Spinal cord (tissue), 10 donors: ENCODE data around the gene FBXL4. TPM values are rescaled to one million over a fixed set of nuclear protein-coding genes. Genes with fewer than 3 reads are reported as not detected.
"Not testable (repeated sequence)": the region's sequence is repeated elsewhere in the genome, so short reads cannot be mapped to it uniquely, and the experiment has no call there.

Experiments
- DNase-seq, 6 donors: peaks; one replicate each; pipeline versions ENCODE4 v3.0.0 to v3.0.0-alpha.2; 2013 to 2015; ENCODE audit warnings: low spot score in 6 of 6, low read depth in 4 of 6
- H3K27ac ChIP-seq: one replicate; pipeline ENCODE4 v1.5.1; 2013; ENCODE audit warnings: low read depth, low read length, control low read depth
- H3K27me3 ChIP-seq: one replicate; pipeline ENCODE4 v1.6.1; 2013; ENCODE audit warnings: low read length; ENCODE audit not compliant: control insufficient read depth, insufficient read depth
- H3K36me3 ChIP-seq: one replicate; pipeline ENCODE4 v1.6.1; 2013; ENCODE audit warnings: low read length; ENCODE audit not compliant: control insufficient read depth, insufficient read depth
- H3K4me1 ChIP-seq: one replicate; pipeline ENCODE4 v1.6.1; 2013; ENCODE audit warnings: low read length; ENCODE audit not compliant: control insufficient read depth, insufficient read depth
- H3K4me3 ChIP-seq: one replicate; pipeline ENCODE4 v1.5.1; 2013; ENCODE audit warnings: low read depth, low read length, control low read depth
- H3K9me3 ChIP-seq: one replicate; pipeline ENCODE4 v1.6.1; 2013; ENCODE audit warnings: low read length; ENCODE audit not compliant: control insufficient read depth, insufficient read depth
- WGBS: methylation state at CpG from one replicate; pipeline ENCODE4 v1.1.5; 2013; ENCODE audit warnings: missing lambda C conversion rate; ENCODE audit not compliant: insufficient coverage; 5-methylcytosine and 5-hydroxymethylcytosine counted together
- polyA plus RNA-seq, 2 donors: library from polyadenylated mRNA; unstranded; fragments of 120-200 nt; gene quantifications; one replicate each; pipeline ENCODE4 v1.2.1, GENCODE V29; 2013; ENCODE audit not compliant: insufficient read length in 2 of 2
- total RNA-seq, 2 donors: library from RNA; depleted of rRNA in 1 of 2; stranded (reverse); fragments of 120-200 nt in 1 of 2; fragments of >200 nt in 1 of 2; gene quantifications; one replicate each; pipeline versions ENCODE4 v1.2.3 to v1.2.4, GENCODE V29; 2013 to 2014
- donor health status: healthy.

Gene FBXL4
- total and polyA plus RNA-seq, 4 donors, result 10.5 to 35.4 (median 17.1) TPM

DNA sequence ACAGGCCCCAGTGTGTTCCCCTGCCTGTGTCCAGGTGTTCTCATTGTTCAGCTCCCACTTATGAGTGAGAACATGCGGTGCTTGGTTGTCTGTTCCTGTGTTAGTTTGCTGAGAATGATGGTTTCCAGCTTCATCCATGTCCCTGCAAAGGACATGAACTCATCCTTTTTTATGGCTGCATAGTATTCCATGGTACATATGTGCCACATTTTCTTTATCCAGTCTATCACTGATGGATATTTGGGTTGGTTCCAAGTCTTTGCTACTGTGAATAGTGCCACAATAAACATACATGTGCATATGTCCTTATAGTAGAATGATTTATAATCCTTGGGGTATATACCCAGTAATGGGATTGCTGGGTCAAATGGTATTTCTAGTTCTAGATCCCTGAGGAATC, 41.4 kb downstream of the FBXL4 start:
- H3K36me3 ChIP-seq, H3K27ac ChIP-seq, H3K9me3 ChIP-seq, H3K4me1 ChIP-seq, H3K27me3 ChIP-seq, DNase-seq, H3K4me3 ChIP-seq: not testable (repeated sequence)
- WGBS, result no CpG with 5 or more reads among the region's 1 CpG

- Histone ChIP-seq H3K27me3 (no peaks in the 10 kb centered on the region), H3K36me3 (peaks cover 2% of the 10 kb centered on the region), H3K9me3 (no peaks in the 10 kb centered on the region), H3K27ac (no peak overlapping the region), H3K4me3 (no peak overlapping the region), H3K4me1 (no peaks in the 10 kb centered on the region)
- no peak for DNase-seq
- WGBS, result 80% methylated on average over 1 of the region's 4 CpGs
Measured at GRCh38 chr6:98905759-98906158, 42.0 kb downstream of the FBXL4 start.

DNA sequence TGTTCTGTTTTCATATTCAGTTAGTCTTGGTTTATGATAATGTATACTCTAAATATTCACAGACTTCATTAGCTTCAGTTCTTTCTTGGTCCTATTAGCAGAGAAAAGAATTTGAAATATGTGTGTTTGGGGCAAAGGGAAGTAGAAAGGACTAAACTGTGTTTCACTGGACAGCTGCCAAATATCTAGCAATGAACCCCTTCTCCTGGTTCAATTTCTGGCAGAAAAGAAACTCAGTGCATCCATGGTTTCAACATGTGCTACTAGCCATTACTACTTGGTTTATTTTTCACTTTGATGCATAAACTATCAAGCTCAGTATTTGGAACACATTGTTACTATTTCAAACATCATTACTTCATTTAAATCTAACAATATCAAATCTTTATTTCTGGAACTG, 43.6 kb downstream of the FBXL4 start:
- no peaks in the 10 kb centered on the region for H3K4me1 ChIP-seq
- no peaks in the 10 kb centered on the region for H3K27me3 ChIP-seq
- H3K4me3 ChIP-seq, result no peak overlapping the region
- no peaks in the 10 kb centered on the region for H3K9me3 ChIP-seq
- peak in 2 of 6 donors; percentile 35 to 50 for DNase-seq
- H3K27ac ChIP-seq, result no peak overlapping the region
- H3K36me3 ChIP-seq, result no peaks in the 10 kb centered on the region

DNA sequence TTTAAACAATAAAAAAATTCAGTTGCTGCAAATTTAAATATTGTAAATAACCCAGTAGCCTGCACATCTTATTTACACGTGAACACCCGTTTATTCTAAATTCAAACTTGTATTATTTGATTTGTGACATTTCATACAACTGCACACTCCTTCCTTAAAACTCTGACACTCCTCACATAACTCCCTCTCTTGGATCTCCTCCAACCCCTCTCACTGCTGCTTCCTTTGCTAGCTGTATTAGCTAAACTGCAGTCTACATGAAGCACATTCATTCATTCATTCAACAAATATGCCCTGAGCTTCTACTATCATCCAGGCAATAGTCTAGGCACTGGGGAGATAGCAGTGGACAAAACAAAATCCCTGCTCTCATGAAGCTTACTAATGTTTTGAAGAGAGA, 47.0 kb downstream of the FBXL4 start:
- Histone ChIP-seq H3K27ac (no peak overlapping the region), H3K27me3 (no peaks in the 10 kb centered on the region), H3K36me3 (peaks cover 3% of the 10 kb centered on the region), H3K4me1 (no peaks in the 10 kb centered on the region), H3K9me3 (no peaks in the 10 kb centered on the region), H3K4me3 (no peak overlapping the region)
- no peak for DNase-seq
- no CpG with 5 or more reads among the region's 2 CpGs for WGBS

- Histone ChIP-seq H3K4me1 (no peaks in the 10 kb centered on the region), H3K27me3 (no peaks in the 10 kb centered on the region), H3K36me3 (peaks cover 3% of the 10 kb centered on the region), H3K9me3 (no peaks in the 10 kb centered on the region), H3K27ac (no peak overlapping the region), H3K4me3 (no peak overlapping the region)
- no peak for DNase-seq
- no CpG with 5 or more reads among the region's 1 CpG for WGBS
Measured at GRCh38 chr6:98894810-98895209, 52.9 kb downstream of the FBXL4 start.

DNA sequence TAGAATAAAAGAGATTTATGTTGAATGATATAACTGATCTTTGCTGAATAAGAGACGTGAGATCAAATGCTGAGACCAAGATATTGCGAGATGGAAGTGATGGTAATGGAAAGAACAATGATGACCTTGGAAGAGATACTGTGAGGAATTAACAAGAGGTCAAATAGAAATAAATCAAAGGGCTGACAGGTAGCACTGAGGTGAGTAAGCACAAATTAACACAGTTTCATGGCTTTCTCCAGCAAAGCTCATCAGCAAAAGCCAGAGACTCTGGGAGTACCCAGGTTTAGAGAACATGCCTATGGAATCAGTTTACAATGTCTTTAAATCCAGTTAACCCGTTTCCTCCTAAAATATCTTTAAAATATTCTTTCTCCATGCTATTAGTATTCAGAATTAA, 60.1 kb downstream of the FBXL4 start:
- Histone ChIP-seq H3K4me3 (no peak overlapping the region), H3K27me3 (no peaks in the 10 kb centered on the region), H3K36me3 (peaks cover 6% of the 10 kb centered on the region), H3K9me3 (peaks cover 2% of the 10 kb centered on the region), H3K4me1 (no peaks in the 10 kb centered on the region), H3K27ac (no peak overlapping the region)
- WGBS, result 93% methylated on average over 2 of the region's 3 CpGs
- no peak for DNase-seq

DNA sequence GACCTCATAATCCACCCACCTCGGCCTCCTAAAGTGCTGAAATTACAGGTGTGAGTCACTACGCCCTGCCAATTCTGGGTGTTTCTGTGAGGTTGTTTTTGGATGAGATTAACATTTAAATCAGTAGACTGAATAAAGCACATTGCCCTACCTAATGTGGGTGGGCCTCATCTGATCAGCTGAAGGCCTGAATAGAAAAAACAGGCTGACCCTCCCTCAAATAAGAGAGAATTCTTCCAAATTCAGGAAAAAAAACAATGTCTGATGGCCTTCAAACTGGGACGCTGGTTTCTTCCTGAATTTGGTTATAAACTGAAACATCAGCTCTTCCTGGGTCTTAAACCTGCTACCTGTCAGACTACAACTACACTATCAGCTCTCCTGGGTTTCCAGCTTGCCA, 62.4 kb downstream of the FBXL4 start:
- H3K27me3 ChIP-seq, result no peaks in the 10 kb centered on the region
- peaks cover 6% of the 10 kb centered on the region for H3K36me3 ChIP-seq
- 100% methylated on average over 1 of the region's 3 CpGs for WGBS
- no peaks in the 10 kb centered on the region for H3K4me1 ChIP-seq
- DNase-seq, result no peak
- H3K4me3 ChIP-seq, result no peak overlapping the region
- no peak overlapping the region for H3K27ac ChIP-seq
- peaks cover 2% of the 10 kb centered on the region for H3K9me3 ChIP-seq

- Histone ChIP-seq H3K9me3 (no peaks in the 10 kb centered on the region), H3K36me3 (peaks cover 2% of the 10 kb centered on the region), H3K27ac (no peak overlapping the region), H3K4me3 (no peak overlapping the region), H3K27me3 (no peaks in the 10 kb centered on the region), H3K4me1 (no peaks in the 10 kb centered on the region)
- DNase-seq, result no peak
Measured at GRCh38 chr6:98880486-98880885, 67.3 kb downstream of the FBXL4 start.

DNA sequence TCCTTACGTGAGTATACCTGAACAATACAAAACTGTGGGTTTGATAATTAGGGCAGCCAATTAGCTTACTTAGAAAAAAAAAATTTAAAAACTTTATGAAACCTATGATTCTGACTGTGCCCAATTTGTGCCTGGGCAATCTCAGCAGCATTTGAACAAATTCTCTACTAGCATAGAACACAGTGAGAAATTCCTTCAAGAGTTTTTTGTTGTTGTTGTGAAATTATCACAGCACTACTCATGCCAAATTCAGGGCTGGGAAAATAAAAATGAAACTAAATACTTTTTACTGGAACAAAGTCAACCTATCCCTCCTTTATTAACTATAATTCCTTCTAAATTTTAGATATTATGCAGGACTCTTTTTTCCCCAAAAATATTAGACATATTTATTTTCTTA, 70.5 kb downstream of the FBXL4 start:
- no peak overlapping the region for H3K27ac ChIP-seq
- no peaks in the 10 kb centered on the region for H3K27me3 ChIP-seq
- H3K4me3 ChIP-seq, result no peak overlapping the region
- WGBS, result no CpG with 5 or more reads among the region's 1 CpG
- no peak for DNase-seq
- H3K4me1 ChIP-seq, result no peaks in the 10 kb centered on the region
- peaks cover 2% of the 10 kb centered on the region for H3K36me3 ChIP-seq
- no peaks in the 10 kb centered on the region for H3K9me3 ChIP-seq

- WGBS, result 22% methylated on average over 1 of the region's 2 CpGs
- H3K27me3 ChIP-seq, result no peaks in the 10 kb centered on the region
- H3K9me3 ChIP-seq, result peaks cover 2% of the 10 kb centered on the region
- DNase-seq, result no peak
- H3K4me1 ChIP-seq, result no peaks in the 10 kb centered on the region
- no peak overlapping the region for H3K27ac ChIP-seq
- H3K4me3 ChIP-seq, result no peak overlapping the region
- H3K36me3 ChIP-seq, result peaks cover 2% of the 10 kb centered on the region
Measured at GRCh38 chr6:98875375-98875774, 72.4 kb downstream of the FBXL4 start.
